Measurements from ENCODE around the gene CARHSP1.
"Not testable (repeated sequence)": the region's sequence is repeated elsewhere in the genome, so short reads cannot be mapped to it uniquely, and the experiment has no call there.

CARHSP1 gene

DNA sequence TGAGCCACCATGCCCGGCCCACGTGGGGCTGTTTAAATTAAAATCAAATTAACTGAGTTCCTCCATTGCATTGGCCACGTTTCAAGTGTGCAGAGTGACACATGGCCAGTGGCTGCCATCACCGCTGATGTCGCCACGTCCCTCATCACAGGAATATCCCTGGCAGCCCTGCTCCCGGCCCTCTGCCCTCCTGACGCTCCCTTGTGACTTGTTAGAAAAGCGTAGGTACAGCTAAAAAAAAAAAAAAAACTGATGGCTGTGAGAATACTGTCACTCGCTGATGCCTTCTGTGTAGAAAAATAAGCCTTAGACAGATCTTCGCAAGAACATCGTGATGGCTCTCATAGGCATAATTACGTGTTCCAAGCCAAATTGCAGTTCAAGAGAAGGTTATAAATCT lies 21.7 kb downstream of the CARHSP1 start:
- TF ChIP-seq SPI1 (IDR thresholded peaks at IDR 0.05; ENCODE audit: borderline replicate concordance, low read depth) (no peak), GABPA (IDR thresholded peaks at IDR 0.05; ENCODE audit: low read depth) (no peak), POLR2AphosphoS5 (IDR thresholded peaks at IDR 0.05; ENCODE audit: low read depth) (no peak)
- TF ChIP-seq, protein P1, sequence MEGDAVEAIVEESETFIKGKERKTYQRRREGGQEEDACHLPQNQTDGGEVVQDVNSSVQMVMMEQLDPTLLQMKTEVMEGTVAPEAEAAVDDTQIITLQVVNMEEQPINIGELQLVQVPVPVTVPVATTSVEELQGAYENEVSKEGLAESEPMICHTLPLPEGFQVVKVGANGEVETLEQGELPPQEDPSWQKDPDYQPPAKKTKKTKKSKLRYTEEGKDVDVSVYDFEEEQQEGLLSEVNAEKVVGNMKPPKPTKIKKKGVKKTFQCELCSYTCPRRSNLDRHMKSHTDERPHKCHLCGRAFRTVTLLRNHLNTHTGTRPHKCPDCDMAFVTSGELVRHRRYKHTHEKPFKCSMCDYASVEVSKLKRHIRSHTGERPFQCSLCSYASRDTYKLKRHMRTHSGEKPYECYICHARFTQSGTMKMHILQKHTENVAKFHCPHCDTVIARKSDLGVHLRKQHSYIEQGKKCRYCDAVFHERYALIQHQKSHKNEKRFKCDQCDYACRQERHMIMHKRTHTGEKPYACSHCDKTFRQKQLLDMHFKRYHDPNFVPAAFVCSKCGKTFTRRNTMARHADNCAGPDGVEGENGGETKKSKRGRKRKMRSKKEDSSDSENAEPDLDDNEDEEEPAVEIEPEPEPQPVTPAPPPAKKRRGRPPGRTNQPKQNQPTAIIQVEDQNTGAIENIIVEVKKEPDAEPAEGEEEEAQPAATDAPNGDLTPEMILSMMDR (IDR thresholded peaks at IDR 0.05; ENCODE audit: insufficient read depth, low read length), result no peak
- TF ChIP-seq, protein P2, sequence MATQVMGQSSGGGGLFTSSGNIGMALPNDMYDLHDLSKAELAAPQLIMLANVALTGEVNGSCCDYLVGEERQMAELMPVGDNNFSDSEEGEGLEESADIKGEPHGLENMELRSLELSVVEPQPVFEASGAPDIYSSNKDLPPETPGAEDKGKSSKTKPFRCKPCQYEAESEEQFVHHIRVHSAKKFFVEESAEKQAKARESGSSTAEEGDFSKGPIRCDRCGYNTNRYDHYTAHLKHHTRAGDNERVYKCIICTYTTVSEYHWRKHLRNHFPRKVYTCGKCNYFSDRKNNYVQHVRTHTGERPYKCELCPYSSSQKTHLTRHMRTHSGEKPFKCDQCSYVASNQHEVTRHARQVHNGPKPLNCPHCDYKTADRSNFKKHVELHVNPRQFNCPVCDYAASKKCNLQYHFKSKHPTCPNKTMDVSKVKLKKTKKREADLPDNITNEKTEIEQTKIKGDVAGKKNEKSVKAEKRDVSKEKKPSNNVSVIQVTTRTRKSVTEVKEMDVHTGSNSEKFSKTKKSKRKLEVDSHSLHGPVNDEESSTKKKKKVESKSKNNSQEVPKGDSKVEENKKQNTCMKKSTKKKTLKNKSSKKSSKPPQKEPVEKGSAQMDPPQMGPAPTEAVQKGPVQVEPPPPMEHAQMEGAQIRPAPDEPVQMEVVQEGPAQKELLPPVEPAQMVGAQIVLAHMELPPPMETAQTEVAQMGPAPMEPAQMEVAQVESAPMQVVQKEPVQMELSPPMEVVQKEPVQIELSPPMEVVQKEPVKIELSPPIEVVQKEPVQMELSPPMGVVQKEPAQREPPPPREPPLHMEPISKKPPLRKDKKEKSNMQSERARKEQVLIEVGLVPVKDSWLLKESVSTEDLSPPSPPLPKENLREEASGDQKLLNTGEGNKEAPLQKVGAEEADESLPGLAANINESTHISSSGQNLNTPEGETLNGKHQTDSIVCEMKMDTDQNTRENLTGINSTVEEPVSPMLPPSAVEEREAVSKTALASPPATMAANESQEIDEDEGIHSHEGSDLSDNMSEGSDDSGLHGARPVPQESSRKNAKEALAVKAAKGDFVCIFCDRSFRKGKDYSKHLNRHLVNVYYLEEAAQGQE (IDR thresholded peaks at IDR 0.05; ENCODE audit: insufficient replicate concordance, low read depth), result no peak
- H3K27me3 ChIP-seq (ENCODE audit: insufficient read depth, poor library complexity, severe bottlenecking), result no peaks in the 10 kb centered on the region
- DNase-seq (ENCODE audit: low read depth in 1 of 2, low spot score in 1 of 2), result no peak
- H3K27ac ChIP-seq (replicated peaks), result no peak overlapping the region
- H3K4me3 ChIP-seq (replicated peaks; ENCODE audit: insufficient read depth, low read length), result no peak overlapping the region

DNA sequence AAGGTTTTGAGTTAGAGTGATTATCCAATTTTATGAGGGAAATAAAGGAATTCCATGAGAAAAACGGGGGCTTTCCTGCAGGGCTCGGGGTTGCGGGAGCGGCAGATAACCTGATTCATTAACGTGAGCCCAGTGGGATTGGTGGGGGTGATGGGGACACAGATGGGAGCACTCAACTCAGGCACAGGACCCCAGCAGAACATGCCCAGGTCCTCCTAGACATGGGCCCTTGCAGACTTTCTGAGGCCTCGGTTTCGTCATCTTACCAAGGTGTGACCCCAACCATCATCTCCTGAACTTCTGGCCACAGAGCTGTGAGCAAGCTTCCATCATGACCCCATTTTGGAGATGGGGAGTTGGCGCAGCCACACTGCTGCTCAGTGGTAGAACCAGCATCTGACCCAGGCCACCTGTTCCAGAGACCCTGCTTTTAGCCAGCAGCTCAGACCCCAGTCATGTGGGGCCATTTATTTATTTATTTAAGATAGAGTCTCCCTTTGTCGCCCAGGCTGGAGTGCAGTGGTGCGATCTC lies 22.3 kb downstream of the CARHSP1 start:
- TF ChIP-seq, protein P1 (IDR thresholded peaks at IDR 0.05; ENCODE audit: insufficient read depth, low read length), result no peak
- TF ChIP-seq, protein P2 (IDR thresholded peaks at IDR 0.05; ENCODE audit: insufficient replicate concordance, low read depth), result no peak
- TF ChIP-seq POLR2AphosphoS5 (IDR thresholded peaks at IDR 0.05; ENCODE audit: low read depth), result no peak
- TF ChIP-seq GABPA (IDR thresholded peaks at IDR 0.05; ENCODE audit: low read depth), result no peak
- TF ChIP-seq SPI1 (IDR thresholded peaks at IDR 0.05; ENCODE audit: borderline replicate concordance, low read depth), result no peak
- H3K27ac ChIP-seq (replicated peaks), result no peak overlapping the region
- DNase-seq (ENCODE audit: low read depth in 1 of 2, low spot score in 1 of 2), result no peak
- H3K27me3 ChIP-seq (ENCODE audit: insufficient read depth, poor library complexity, severe bottlenecking), result no peaks in the 10 kb centered on the region
- no peak overlapping the region for H3K4me3 ChIP-seq (replicated peaks; ENCODE audit: insufficient read depth, low read length)

DNA sequence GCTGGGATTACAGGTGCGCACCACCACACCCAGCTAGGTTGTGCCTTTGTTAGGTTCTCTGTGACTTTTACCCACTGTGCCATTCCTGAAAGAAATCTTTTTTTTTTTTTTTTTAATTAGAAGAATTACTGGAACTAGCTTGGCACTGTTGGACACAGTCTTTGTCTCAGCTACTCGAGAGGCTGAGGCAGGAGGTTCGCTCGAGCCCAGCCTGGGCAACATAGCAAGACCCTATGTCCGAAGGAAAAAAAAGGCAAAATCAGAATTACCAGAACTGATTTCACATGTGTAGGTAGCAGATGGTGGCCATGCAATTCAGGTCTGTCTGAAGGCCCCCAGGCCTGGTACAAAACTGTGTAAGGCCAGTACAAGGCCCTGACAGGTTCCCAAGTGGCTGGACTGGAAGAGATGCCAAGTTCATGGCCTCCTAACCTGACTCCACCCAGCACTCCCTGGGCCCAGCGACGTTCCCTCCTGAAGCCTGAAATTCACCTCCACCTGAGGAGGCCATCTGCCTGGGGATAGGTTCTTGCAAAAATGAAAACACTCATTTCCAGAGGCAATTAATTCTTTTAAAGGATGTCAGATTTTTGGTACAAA lies 23.0 kb downstream of the CARHSP1 start:
- H3K27me3 ChIP-seq (ENCODE audit: insufficient read depth, poor library complexity, severe bottlenecking), result no peaks in the 10 kb centered on the region
- no peak overlapping the region for H3K27ac ChIP-seq (replicated peaks)
- no peak for DNase-seq (ENCODE audit: low read depth in 1 of 2, low spot score in 1 of 2)
- TF ChIP-seq, protein P2 (IDR thresholded peaks at IDR 0.05; ENCODE audit: insufficient replicate concordance, low read depth), result no peak
- TF ChIP-seq, protein P1 (IDR thresholded peaks at IDR 0.05; ENCODE audit: insufficient read depth, low read length), result no peak
- TF ChIP-seq GABPA (IDR thresholded peaks at IDR 0.05; ENCODE audit: low read depth) (no peak), SPI1 (IDR thresholded peaks at IDR 0.05; ENCODE audit: borderline replicate concordance, low read depth) (no peak), POLR2AphosphoS5 (IDR thresholded peaks at IDR 0.05; ENCODE audit: low read depth) (no peak)
- H3K4me3 ChIP-seq (replicated peaks; ENCODE audit: insufficient read depth, low read length), result no peak overlapping the region

DNA sequence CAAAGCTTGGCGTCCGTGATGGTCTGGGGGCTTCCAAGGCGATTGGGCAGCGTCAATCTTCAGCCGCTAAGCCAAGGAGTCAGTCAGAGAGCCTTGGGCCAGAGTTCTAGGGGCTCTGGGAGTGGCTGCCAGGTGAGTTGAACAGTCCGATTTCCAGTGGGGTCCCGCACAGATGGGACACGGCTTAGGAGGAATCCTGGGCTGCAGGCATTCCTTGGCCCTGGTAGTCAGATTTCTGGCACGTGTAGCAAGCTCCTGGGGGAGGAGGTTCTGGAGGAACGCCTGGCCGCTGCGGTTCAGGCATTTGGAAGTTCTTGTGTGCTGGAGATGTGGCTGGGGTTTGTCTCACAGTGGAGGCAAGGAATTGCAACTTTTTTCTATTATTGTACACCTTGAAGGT lies 25.5 kb downstream of the CARHSP1 start:
- not testable (repeated sequence) for H3K4me3 ChIP-seq (replicated peaks; ENCODE audit: insufficient read depth, low read length); DNase-seq (ENCODE audit: low read depth in 1 of 2, low spot score in 1 of 2); H3K27me3 ChIP-seq (ENCODE audit: insufficient read depth, poor library complexity, severe bottlenecking); H3K27ac ChIP-seq (replicated peaks)

DNA sequence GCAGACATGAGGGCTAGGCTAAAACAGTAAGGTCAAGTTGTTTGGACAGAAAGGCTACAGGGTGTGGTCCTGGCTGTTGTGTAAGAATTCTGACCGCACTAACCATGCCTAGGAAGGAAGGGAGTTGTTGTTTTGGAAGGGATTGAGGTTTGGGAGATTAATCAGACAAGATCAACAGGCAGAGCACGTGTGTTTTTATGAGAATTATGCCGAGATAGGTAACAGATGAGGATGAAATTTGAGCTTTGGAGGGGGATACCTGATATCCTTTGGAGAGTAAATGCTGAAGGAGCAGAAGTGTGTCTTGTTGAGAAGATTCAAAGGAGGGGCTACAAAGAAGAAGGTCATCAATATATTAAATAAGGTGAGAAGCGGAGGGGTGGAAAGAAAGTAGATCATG lies 26.8 kb downstream of the CARHSP1 start:
- H3K27me3 ChIP-seq (ENCODE audit: insufficient read depth, poor library complexity, severe bottlenecking); H3K27ac ChIP-seq (replicated peaks); H3K4me3 ChIP-seq (replicated peaks; ENCODE audit: insufficient read depth, low read length); DNase-seq (ENCODE audit: low read depth in 1 of 2, low spot score in 1 of 2): not testable (repeated sequence)

DNA sequence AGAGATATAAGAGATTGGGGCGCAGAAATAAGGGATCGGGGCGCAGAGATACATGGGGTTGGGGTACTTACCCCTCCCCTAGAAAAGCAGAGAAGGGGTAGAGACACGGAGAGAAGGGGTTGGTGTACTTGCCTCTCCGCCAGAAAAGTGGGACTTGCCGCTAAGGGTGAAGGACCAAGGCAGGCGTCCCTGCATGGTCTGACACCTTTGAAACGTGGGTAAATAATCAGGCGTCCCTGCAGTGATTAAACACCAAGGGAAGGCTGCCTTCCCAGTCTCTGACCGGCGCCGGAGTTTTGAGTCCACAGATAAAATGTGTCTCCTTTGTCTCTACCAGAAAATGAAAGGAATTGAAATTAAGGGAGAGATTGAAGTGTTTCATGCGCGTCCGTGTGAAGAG lies 31.2 kb downstream of the CARHSP1 start:
- H3K27ac ChIP-seq (replicated peaks); H3K4me3 ChIP-seq (replicated peaks; ENCODE audit: insufficient read depth, low read length); DNase-seq (ENCODE audit: low read depth in 1 of 2, low spot score in 1 of 2); H3K27me3 ChIP-seq (ENCODE audit: insufficient read depth, poor library complexity, severe bottlenecking): not testable (repeated sequence)

All from HL-60 (cell line).